GM12801 (cell line): Measurements from ENCODE around the gene SLC12A7.

Source experiments
- TF ChIP-seq, protein P1 (sequence below): IDR thresholded peaks from one replicate; pipeline ENCODE4 v1.5.1; 2011; ENCODE audit warnings: control low read depth; ENCODE audit not compliant: insufficient read length; ENCODE audit errors: extremely low read depth

SLC12A7 gene

DNA sequence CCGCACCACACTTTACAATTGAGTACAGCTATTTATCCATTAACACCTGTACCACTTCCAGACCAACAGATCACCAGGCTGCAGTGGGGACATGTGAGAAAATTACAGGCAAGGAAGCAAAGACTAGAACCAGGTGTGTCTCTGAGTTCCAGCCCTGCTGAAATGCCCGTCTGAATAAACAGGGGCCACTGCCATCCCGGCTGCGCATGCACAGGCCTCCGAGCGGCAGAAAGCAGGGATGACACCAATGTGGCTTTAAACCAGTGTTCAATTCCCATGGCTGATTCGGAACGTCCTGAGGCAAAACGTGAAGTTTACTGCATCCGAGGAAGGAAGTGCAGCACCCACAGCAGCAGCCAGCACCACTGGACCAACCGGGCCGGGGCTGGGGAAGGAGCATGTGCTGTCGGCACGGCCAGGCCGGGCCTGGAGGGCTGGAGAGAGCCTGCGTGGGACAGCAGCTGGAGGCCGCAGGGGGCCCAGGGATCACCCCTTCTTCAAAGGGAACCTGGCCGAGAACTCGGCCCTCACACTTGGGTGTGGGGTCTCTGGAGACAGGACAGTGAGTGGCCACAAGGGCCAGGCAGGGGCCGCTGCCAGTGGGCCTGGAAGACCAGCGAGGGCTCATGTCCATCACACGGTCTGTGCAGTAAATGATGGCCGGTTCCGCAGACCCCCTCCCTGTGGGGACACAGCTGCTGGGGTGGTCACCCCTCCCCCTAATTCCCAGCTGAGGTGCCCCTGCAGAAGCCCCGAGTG, 33.0 kb upstream of the SLC12A7 start:
- TF ChIP-seq, protein P1, sequence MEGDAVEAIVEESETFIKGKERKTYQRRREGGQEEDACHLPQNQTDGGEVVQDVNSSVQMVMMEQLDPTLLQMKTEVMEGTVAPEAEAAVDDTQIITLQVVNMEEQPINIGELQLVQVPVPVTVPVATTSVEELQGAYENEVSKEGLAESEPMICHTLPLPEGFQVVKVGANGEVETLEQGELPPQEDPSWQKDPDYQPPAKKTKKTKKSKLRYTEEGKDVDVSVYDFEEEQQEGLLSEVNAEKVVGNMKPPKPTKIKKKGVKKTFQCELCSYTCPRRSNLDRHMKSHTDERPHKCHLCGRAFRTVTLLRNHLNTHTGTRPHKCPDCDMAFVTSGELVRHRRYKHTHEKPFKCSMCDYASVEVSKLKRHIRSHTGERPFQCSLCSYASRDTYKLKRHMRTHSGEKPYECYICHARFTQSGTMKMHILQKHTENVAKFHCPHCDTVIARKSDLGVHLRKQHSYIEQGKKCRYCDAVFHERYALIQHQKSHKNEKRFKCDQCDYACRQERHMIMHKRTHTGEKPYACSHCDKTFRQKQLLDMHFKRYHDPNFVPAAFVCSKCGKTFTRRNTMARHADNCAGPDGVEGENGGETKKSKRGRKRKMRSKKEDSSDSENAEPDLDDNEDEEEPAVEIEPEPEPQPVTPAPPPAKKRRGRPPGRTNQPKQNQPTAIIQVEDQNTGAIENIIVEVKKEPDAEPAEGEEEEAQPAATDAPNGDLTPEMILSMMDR = no peak

DNA sequence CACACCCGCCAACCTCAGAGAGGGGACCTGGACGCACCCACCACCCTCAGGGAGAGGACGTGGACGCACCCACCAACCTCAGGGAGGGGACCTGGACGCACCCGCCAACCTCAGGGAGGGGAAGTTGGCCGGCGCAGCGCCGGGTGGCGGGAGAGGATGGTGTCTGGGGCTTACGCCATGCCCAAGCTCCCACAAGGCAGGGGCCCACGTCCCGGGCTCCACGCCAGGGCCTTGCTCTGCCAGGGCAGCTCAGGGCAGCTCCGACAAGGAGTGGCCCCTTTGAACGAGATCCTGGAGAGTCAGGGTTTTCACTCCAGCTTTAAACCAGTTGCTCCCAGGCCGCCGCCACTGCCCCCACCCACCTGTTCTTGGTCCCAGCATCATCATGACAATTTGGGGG, 32.2 kb upstream of the SLC12A7 start:
- TF ChIP-seq, protein P1 = no peak

DNA sequence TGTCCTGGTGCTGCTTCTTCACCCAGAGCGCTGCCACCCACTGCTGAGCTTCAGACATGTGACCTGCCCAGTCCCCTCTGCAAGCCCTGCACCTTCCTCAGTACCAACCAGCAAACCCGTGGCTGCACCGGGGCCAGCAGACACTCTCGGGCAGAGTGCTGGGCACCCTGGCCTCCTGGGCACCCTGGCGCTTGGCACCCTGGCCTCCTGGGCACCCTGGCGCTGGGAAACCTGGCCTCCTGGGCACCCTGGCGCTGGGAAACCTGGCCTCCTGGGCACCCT, 31.7 kb upstream of the SLC12A7 start:
- TF ChIP-seq, protein P1 = no peak

DNA sequence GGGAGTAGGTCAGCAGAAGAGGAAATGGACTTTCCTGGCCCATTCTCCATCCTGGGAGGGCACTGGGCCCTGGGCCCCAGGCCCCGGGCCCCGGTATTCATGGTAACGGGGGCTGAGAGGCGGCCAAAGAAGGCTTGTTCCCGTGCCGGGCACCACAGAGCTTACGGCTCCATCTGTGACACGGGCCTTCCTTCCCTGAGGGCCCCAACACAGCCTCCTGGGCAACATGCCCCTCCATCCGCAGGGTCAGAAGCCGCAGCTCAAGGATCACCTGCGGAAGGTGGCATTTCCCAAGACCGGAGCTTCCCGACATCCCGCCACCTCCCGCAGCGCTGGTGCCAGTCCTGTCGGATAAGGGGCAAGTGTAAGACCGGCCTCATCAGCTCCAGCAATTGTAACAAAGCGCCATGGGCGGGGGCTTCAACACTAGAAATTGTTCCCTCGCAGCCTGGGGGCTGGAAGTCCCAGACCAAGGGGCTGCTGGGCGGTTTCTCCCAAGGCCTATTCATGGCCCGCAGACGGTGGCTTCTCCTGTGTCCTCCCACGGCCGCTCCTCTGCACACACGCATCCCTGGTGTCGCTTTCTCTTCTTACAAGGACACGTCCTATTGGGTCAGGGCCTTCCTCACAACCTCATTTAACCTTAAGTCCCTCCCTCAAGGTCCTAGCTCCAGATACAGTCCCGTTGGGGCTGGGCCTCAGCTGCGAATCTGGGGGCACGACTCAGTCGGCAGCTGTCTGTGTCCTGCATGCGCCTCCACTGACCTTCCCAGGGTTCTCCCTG, 31.2 kb upstream of the SLC12A7 start:
- TF ChIP-seq, protein P1 = no peak

DNA sequence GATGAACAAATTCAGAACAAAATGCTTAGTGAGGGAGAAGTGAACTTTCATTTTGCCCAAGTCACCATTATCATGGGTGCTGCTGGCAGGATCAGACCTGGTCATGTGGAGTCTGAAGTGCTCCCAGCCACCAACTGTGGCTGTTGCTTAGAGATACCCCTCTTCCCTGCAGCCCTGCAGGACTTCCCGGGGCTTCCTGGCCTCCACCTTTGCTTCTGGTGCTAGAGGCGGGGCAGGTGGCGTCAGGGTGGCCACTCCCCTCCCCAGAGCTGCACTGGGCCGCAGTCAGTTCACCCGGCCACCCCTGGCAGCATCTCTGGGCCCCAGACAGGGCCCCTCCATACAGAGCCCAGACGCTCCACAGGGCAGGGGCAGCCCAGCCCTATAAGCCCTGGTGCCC, 30.0 kb upstream of the SLC12A7 start:
- TF ChIP-seq, protein P1 = no peak

DNA sequence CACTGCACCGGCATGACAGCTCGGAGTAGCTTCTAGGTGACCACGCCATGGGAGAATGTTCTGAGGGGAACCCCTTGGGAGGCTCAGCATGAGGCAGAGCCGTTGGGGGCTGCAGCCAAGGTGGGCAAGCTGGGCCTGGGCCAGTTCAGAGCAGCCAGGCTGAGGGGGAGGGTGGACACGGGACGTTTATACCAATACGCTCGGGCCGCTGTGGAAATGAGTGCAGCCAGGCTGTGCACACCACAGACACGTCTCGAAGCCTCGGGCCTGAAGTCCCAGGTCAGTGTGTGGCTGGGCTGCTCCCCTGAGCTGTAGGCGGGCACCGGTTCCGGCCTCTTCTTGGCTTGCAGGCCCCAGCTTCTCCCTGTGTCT, 28.9 kb upstream of the SLC12A7 start:
- TF ChIP-seq, protein P1 = no peak

DNA sequence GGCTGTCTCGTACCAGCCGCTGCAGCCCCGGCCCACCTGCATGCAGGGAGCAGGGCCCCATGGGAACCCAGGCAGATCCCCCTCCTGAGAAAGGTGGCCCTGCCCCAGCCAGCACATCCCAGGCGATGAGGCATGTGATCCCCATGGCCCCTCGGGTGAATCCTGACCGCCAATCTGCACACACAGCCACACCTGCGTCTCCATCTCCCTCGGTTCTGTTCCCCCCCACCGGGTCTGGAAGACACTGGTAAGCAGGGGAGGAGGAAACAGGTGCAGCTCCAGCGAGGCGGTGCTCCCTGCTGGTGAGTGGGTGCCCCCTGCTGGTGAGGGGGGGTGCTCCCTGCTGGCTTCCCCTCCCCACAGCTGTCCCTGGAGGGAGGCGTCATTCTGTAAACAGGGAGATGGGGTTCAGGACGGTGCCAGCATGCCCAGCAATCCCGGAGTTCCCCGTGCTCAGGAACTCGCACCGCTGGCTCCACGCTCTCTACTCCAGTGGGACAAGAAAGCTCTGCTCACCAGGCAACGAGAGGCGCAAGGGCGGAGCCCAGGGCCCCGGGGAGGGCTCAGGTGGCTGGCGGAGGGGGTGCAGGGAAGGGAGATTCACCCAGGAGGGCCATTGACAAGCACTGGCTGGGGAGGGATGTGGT, 28.4 kb upstream of the SLC12A7 start:
- TF ChIP-seq, protein P1 = no peak
